Keratinocyte (primary cell): Measurements from ENCODE around the gene IMPACT.

ENCODE experiments used
- EZH2 ChIP-seq: IDR thresholded peaks from one replicate; pipeline ENCODE4 v1.6.1; 2012; ENCODE audit warnings: inconsistent platforms, mild to moderate bottlenecking, low read length, moderate library complexity
- TF ChIP-seq, protein P1 (sequence below), 3 experiments: IDR thresholded peaks in 1 of 3; conservative IDR thresholded peaks in 1 of 3; optimal IDR thresholded peaks in 1 of 3; 2 replicates in 2 of 3; 3 replicates in 1 of 3; pipeline versions ENCODE3 to v1.5.1; 2011; ENCODE audit warnings: low read length in 3 of 3, mild to moderate bottlenecking in 3 of 3, moderate library complexity in 2 of 3, control low read depth in 1 of 3, inconsistent platforms in 1 of 3; ENCODE audit not compliant: insufficient read depth in 2 of 3; ENCODE audit errors: extremely low read depth in 1 of 3

DNA sequence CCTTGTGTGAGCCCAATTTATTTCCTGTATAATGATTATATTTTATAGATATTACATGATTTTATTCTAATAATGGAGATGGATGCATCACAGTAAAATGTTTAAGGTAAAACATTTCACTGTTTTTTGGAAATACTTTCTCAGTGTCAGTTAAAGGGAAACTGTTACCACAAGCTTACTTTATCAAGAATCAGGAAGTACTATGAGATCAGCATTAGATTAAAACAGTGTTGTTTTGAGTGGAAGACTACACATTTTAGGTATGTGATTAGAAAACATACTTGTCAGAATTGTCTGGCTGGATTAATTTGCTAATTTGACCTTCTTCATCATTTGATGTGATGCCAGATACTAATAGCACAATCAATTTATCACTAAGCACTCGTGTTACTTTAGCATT is 33.9 kb downstream of the IMPACT start, which contains the start of gene HRH4:
- TF ChIP-seq, protein P1, sequence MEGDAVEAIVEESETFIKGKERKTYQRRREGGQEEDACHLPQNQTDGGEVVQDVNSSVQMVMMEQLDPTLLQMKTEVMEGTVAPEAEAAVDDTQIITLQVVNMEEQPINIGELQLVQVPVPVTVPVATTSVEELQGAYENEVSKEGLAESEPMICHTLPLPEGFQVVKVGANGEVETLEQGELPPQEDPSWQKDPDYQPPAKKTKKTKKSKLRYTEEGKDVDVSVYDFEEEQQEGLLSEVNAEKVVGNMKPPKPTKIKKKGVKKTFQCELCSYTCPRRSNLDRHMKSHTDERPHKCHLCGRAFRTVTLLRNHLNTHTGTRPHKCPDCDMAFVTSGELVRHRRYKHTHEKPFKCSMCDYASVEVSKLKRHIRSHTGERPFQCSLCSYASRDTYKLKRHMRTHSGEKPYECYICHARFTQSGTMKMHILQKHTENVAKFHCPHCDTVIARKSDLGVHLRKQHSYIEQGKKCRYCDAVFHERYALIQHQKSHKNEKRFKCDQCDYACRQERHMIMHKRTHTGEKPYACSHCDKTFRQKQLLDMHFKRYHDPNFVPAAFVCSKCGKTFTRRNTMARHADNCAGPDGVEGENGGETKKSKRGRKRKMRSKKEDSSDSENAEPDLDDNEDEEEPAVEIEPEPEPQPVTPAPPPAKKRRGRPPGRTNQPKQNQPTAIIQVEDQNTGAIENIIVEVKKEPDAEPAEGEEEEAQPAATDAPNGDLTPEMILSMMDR (optimal IDR thresholded peaks at IDR 0.05 in 1 of 3, IDR thresholded peaks at IDR 0.05 in 1 of 3, conservative IDR thresholded peaks at IDR 0.05 in 1 of 3; ENCODE audit: extremely low read depth in 1 of 3, insufficient read depth in 2 of 3, low read length in 3 of 3) = no peak
- no peak for TF ChIP-seq EZH2
